ENCODE measurements around the gene GMDS.

DNA sequence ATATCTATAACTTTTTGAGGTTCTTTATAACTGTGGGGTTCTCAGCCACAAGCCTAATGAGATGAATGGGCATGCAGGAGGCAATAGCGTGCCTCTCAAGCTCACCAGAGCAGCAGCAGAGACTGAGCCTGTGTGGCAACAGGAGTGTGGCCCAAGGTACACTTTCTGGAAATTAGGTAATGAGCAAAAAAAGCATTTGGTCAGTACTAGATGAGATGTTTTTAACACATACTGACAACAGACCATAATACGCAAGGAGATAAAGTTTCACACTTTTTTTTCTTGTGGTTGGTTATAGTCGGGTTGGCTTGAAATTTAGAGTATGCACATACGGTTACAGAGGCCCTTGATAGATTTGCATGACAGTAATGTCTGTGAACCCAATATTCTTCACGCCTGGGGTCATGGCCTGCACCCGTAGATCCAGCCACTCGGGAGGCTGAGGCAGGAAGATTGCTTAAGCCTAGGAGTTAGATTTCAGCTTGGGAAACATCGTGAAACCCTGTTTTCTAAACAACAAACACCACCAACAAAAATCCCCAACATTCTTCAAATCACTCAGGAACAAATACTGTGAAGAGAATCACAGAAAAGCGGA is 300.1 kb downstream of the GMDS start:
- TF ChIP-seq, protein P1, sequence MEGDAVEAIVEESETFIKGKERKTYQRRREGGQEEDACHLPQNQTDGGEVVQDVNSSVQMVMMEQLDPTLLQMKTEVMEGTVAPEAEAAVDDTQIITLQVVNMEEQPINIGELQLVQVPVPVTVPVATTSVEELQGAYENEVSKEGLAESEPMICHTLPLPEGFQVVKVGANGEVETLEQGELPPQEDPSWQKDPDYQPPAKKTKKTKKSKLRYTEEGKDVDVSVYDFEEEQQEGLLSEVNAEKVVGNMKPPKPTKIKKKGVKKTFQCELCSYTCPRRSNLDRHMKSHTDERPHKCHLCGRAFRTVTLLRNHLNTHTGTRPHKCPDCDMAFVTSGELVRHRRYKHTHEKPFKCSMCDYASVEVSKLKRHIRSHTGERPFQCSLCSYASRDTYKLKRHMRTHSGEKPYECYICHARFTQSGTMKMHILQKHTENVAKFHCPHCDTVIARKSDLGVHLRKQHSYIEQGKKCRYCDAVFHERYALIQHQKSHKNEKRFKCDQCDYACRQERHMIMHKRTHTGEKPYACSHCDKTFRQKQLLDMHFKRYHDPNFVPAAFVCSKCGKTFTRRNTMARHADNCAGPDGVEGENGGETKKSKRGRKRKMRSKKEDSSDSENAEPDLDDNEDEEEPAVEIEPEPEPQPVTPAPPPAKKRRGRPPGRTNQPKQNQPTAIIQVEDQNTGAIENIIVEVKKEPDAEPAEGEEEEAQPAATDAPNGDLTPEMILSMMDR (IDR thresholded peaks at IDR 0.05) = no peak
- TF ChIP-seq POLR2A (IDR thresholded peaks at IDR 0.05) = no peak
- no peak for TF ChIP-seq EP300 (IDR thresholded peaks at IDR 0.05)

Measured in ovary (tissue), 3 donors.